GM04503 (cell line): ENCODE results near the gene PYROXD2.

Source experiments
- DNase-seq: peaks from one replicate; pipeline ENCODE4 v3.0.0-alpha.2; 2012; ENCODE audit warnings: low read depth

PYROXD2 gene

GRCh38 chr10:98433881-98434732, 19.1 kb upstream of the PYROXD2 start:
- DNase-seq: no peak

- no peak for DNase-seq
Measured at GRCh38 chr10:98433371-98433770, 18.4 kb upstream of the PYROXD2 start.

DNA sequence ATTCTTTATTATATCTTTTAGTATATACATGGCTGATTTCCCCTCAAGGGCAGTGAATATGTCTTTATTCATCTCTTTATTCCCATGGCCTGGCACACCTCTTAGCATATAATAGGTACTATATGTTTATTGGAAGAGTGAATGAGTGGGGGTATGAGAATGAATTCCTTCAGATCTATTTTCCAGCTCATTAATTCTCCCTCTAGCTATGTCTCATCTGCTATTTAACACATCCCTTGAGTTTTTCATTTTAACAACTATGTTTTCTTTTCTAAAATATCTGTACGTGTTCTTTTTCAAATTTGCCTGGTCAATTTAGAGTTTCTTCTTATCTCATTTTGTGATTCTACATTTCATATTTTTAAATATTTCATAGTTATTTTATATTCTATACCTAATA, 17.3 kb upstream of the PYROXD2 start:
- DNase-seq: no peak

- DNase-seq: no peak
Measured at GRCh38 chr10:98431016-98431415, 16.0 kb upstream of the PYROXD2 start.

GRCh38 chr10:98430427-98430826, 15.4 kb upstream of the PYROXD2 start:
- DNase-seq: no peak

DNA sequence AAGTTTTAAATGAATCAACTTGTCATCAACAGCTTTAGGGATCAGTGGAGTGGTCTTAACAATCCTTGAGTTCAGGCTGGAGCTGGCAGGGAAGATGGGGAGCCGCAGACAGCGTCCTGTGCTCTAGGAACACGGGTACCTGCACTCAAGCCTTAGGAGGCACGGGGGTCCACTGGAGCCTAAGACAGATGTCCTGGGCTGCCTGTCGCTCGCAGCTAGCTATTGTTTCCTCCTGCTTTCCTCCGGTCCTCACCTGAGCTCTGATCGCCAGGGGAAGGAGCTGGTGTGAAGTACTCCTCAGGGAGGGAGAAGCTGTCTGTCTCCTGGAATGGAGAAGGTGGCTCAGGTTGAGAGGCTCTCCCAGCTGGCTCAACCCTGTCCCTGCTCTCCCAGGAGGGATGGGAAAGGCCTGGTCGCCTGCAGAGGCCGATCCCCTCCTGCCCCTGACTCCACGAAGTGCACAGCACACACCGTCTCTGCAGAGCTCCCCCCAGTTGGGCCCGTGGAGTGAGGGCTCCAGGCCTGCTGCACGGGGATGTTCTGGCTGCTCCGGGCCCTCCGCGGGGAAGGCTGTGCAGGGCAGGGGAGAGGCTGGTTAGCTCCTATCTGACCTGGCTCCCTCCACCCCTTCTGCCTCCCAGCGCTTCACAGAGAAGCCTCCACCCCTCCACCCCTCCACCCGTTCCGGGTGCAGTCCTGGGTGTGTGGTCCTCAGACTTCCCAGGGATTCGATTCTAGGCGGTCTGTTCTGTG, 14.5 kb upstream of the PYROXD2 start:
- no peak for DNase-seq

DNA sequence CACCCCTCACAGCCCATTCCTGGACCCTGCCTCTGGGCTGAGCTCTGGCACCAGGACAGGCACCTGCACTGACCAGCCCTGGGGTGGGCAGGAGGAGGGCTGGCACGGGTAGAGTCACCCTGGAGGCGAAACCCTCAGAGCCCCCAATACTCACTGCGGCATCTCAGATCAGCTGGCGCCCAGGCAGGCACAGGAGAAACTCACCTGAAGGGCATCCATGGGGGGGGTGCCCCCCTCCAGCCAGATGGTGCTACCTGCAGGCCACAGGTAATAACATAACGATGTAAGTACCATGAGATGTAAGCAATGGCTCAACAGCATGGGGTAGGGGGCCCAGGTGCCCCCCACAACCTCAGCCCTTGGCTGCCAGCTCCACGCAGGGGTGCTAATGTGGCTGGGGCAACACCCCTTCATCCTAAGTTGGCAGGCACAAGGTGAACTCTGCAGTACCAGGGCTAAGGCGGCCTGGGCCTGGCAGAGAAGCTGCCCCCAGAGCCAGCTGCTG, 12.1 kb upstream of the PYROXD2 start:
- DNase-seq: no peak

DNA sequence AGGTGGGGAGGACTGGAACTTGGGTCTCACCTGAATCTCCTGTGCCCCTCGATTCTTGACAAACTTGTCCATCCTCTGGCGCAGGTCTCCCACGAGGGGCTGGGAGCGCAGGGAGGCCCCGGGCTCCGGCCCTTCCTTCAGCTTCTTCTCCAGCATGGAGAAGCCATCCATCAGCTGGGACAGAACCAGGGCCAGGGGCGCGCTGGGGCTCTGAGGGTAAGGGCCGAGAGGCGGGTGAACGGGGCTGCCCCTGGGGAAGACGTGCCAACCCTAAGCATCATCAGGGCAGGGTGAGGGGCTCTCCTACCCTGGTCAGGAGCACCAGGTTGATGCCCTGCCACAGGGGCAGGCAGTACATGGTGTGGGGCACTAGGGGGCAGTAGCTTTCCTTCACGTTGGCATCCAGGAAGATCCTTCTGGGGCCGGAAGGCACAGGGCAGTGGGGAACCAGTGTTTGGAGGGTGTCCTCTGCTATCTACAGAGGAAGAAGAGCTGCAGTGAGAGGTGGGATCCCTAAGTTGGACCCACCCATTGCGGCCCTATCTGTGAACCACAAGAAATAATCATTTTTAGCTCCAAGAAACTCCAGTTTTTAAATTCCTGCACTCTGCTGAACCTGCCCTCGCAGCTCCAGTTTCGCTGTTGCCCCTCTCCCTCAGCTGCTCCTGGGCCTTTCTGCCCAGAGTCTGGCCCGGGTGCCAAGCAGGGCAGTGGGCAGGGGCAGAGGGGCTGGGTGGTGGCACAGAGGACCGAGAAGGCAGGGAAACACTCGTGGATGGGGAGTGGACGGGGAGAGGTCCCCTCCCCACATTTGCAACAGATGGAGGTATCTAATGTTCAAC, 10.8 kb upstream of the PYROXD2 start:
- no peak for DNase-seq

DNA sequence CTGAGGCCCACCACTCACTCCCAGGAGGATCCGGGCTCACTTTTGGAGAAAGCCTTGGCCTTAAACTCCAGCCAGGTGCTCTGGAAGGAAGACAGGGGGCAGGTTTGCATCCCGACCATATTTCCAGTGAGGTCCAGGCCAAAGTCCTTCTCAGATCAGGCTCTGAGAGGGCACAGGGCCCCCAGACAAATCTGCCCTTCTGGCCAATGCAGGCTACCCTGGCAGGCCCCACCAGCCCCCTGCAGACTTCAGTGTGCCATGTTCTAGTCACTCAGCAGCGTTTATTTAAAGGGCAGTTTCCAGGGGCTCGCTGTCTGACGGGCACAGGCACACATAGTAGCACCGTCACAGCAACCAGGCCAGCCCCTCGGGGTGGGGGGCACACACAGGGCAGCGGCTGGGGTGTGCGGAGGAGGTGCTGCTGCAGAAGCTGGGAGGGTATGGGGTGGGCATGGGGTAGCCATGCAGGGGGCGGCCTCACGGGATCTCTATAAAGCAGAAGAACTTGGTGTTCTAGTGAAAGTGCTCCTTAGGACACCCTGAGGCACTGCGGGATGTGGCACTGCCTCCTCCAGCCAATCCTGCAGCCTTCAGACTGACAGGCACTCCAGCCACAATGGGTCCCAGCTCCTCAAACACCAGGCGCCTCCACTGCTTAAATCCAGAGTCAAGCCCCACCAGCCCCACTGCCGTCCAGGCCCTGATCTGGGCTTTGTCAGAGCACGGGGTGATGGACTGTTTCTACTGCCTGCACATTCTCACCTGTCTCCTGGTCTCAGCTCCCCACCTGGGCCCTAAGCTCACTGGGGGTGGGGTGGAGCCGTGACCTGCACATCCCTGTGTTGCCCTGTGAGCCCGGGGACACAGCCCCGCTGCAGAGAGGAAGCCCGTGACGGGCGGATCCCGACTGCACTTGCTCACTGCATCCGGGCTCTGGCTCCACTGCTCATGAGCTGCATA, 9.6 kb upstream of the PYROXD2 start:
- DNase-seq: no peak

GRCh38 chr10:98423691-98424120, 8.7 kb upstream of the PYROXD2 start:
- no peak for DNase-seq

DNA sequence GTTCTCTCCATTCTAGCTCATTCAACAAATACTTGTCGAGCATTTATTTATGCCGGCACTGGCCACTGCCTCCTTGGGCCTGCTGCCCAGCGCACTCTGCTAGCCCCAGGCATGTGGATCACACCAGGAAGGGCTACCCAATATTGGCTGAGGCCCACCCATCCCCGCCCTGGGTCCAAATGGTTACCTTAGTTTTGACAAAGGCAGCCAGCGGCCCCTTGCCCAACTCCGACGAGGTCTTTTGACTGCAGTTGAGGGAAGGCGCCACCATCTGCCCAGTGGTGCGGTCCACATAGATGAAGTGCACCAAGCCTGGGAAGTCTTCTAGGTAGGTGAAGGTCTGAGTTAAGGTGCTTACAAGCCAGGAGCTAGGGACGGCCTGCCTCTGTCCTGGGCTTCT, 7.2 kb upstream of the PYROXD2 start:
- no peak for DNase-seq

DNA sequence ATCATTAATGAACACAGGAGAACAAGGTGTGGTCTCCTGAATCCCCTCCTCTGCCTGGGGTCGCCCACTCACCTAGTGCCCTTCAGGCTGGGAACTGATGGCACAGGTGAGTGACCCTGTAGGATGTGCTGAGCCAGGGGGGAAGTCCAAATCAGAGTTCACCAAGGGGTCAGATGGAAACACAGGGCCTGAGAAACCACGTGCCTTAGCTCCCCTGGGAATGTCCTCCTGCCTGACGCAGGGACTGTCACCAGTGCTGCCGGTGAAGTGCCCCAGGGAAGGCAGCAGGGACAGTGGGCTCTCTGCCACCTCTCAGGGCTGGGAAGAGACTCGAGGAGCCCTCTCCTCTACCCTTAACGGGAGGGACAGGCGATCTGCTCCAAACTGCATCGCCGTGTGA, 5.8 kb upstream of the PYROXD2 start:
- DNase-seq: no peak

GRCh38 chr10:98419469-98420261, 4.7 kb upstream of the PYROXD2 start:
- DNase-seq: no peak

- DNase-seq: no peak
Measured at GRCh38 chr10:98418665-98419468, 3.9 kb upstream of the PYROXD2 start.

- no peak for DNase-seq
Measured at GRCh38 chr10:98417973-98418664, 3.1 kb upstream of the PYROXD2 start.

GRCh38 chr10:98417481-98417959, 2.5 kb upstream of the PYROXD2 start:
- no peak for DNase-seq

GRCh38 chr10:98416606-98417388, 1.8 kb upstream of the PYROXD2 start:
- no peak for DNase-seq

GRCh38 chr10:98415731-98416119, 743 bp upstream of the PYROXD2 start:
- DNase-seq: no peak
